GM19099 (cell line): ENCODE data around the gene MROH7.

Experiments
- POLR2A ChIP-seq: IDR thresholded peaks from 3 replicates; pipeline ENCODE4 v1.6.1; 2011; ENCODE audit warnings: low read depth; ENCODE audit not compliant: insufficient read length; ENCODE audit errors: extremely low read depth

MROH7 gene

GRCh38 chr1:54606096-54606989 lies 35.2 kb upstream of the MROH7 start:
- TF ChIP-seq POLR2A = no peak

DNA sequence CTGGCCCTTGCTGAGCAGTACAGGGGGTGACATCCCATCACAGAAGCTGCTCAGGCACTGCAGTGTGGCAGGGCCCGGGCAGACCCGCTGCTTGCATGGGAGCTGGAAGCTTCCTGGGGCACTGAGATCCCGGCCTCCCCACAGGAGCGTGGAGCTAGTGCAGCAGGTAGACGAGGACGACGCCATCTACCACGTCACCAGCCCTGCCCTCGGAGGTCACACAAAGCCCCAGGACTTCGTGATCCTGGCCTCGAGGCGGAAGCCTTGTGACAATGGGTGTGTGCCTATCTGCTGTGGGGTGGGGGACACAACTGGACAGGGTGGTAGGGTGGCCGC lies 34.6 kb upstream of the MROH7 start:
- TF ChIP-seq POLR2A = no peak

DNA sequence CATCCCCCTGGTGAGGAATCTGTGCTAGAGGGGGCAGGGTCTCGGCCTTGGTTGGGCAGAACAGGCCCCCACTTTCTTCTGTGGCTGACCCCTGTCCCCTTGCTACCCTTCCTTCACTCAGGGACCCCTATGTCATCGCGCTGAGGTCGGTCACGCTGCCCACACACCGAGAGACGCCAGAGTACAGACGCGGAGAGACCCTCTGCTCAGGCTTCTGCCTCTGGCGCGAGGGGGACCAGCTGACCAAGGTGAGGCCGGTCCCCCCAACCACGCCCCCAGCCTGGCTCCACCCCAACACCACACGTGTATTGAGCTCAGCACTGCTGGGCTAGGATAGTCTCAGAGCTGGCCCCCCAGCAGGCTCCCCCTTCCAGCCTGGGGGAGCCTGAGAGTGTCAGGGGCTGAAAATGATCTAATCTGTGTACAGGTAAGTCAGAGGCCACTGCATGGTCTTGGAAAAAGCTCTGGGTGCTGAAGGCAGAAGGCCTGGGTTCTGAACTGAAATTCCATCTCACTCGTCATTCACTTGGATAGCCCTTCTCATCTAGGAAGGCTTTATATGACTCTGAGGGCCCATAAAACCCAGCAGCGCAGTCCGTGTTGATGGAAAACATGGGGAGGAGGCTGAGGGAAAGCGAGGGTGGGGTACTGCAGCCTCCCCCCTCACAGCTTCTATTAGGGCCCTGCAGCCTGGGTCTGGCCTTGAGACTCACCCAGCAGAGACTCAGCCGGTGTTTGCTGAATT lies 33.6 kb upstream of the MROH7 start:
- no peak for TF ChIP-seq POLR2A

DNA sequence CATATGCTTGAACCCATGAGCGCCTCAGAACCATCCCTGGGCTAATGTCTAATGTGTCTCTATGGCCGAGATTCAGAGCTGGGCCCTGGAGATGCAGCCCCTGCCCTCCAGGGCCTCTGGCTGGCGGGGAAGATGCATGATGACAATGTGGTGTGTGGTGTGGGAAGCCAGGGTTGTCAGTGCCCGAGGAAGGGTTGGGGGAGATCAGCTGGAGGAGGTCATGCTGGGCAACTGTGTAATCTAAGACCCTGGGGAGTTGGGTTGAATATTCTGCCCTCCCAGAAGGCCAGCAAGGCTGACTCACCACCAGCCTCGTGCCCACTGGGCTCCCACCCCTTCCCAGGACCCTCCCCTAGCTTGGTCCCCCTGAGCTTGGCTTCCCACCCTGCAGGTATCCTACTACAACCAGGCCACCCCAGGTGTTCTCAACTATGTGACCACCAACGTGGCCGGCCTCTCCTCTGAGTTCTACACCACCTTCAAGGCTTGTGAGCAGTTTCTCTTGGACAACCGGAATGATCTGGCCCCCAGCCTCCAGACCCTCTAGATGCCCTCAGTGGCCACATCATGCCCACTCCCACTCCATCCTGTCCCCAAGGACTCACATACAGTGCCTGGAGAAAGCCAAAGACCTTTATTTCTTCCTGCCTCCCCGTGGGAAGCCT lies 32.9 kb upstream of the MROH7 start:
- TF ChIP-seq POLR2A = no peak

DNA sequence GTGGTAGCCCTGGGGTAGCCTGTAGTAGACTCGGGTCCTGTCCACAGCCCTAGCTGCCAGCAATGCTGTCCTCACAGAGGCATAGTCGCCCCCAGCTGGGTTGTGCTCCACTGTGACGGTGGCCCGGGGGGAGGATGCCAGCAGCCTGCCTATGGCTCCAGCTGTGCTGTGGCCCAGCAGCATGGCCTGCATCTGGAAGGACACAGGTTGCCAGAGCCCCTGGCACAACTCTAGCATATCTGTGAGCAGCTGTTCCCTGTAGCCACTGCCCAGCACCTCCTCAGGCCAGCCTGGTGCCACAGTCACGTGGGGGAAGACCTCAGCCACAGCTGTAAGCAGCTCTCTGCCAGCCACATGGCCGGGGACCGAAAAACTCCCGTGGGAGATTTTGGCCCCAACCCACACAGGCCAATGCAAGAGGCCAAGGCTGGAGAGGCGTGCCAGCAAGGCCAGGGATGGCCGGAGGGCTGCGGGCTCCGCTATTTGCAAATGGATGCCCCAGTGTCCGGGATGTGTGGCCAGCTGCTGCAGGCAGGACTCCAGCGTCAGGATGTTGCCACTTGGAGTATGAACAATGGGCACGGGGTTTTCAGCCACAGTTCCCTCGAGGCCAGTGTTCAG lies 32.2 kb upstream of the MROH7 start:
- TF ChIP-seq POLR2A = no peak

- TF ChIP-seq POLR2A = no peak
Observed at GRCh38 chr1:54610048-54610447, 31.5 kb upstream of the MROH7 start.

DNA sequence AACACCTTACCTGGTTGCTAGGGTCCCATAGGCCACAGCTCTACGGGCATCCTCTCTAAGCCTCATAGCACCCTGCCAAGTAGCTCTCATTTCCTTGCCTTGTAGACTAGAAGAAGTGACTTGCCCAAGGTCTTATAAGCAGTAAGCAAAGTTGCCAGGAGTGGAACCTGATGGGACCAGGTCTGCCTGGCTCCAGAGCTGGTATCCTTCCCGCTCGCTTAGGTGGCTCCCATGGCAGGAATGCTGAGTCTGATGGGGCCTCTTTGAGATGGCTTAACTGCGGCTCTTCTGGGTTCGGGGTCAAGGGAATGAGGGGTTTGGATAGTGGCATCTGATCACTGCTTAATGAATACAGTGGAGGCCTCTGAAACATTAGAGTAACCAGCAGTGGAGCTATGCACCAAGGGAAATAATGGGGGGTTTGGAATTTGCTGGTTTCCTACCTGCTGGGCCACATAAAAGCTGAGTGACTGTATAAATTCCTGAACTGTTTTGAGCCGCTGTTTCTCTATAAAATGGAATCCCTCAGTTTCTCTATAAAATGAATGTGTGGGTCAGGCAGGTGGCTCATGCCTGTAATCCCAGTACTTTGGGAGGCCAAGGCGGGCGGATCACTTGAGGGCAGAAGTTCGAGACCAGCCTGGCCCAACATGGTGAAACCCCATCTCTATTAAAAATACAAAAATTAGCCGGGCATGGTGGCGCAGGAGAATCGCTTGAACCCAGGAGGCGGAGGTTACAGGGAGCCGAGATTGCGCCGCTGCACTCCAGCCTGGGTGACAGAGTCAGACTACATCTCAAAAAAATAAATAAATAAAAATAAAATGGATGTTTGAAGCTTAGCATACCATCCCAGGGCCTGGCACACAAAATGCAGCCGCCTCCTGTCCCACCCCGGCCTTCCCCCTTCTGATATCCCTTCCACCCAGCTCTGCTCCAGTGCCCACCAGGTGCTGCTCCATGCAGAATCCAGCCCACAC lies 30.7 kb upstream of the MROH7 start:
- TF ChIP-seq POLR2A = no peak

- no peak for TF ChIP-seq POLR2A
Observed at GRCh38 chr1:54611621-54612020, 30.0 kb upstream of the MROH7 start.

GRCh38 chr1:54614024-54614423 lies 27.6 kb upstream of the MROH7 start:
- TF ChIP-seq POLR2A = no peak

DNA sequence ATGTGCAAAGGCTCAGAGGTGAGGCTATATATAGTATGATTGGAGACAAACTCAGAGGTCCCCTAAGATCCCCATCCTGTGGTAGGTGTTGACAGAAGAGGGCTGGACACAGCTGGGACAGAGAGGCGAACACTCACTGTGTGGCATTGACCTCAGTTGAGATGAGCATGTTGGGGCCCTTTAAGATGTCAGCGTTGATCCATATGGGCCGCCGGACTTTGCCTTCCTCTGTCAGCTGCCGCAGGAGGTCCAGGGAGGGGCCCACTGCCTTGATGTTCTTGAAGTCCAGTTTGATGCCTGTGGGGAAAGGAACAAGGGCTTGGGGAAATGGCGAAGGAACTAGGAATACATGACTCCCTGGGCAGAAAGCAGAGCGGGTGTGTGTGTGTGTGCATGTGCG lies 27.0 kb upstream of the MROH7 start:
- no peak for TF ChIP-seq POLR2A

GRCh38 chr1:54615531-54616279 lies 25.9 kb upstream of the MROH7 start:
- no peak for TF ChIP-seq POLR2A

- no peak for TF ChIP-seq POLR2A
Observed at GRCh38 chr1:54619749-54620148, 21.8 kb upstream of the MROH7 start.

DNA sequence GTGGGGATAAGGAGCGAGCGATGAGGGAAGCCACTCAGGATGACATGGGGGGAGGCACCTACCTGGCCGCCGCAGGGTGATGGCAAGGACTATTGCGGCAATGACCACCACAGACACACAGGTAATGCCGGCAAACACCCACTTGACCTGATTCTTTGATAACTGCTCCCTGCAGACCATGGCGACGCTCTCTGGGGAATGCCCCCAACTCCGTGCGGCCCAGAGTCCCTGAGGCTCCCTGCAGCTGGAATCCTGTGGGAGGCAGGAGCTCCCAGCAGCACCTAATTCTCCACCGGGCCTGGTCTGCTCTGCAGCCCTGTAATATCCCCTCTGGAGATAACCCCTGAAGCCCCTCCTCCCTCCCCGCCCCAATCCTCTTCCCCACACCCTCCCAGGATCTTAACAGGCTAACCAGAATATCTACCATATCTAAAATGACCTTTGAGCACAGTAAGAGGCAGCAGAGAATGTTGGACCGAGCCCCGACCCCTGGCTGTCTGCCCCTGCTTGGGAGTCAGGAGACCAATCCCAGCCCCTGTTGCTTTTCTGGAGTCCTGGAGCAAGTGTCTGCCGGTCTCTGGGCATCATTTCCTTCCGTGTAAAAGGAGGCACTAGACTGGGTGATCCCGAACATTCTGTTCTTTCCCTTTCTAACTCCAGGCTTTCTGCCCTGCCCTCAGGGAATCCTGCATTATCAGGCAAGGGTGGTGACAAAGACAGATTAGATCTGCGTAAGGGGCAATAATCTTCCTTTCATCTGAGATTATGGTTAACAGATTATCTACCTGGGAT lies 18.2 kb upstream of the MROH7 start, which contains the start of gene FAM151A:
TSS of gene FAM151A (minus strand) at position 310 of the 792 bp plus-strand sequence. CDS start at position 180, 130 bp downstream.
- no peak for TF ChIP-seq POLR2A
